NCI-H69 (cell line): ENCODE data around the gene ARHGAP35.
A peak's percentile ranks its signal among the peaks of the same experiment; 100 is the strongest.
"Not testable (repeated sequence)": the region's sequence is repeated elsewhere in the genome, so short reads cannot be mapped to it uniquely, and the experiment has no call there.

Source experiments
- DNase-seq: peaks from one replicate; lab custom pipeline; 2025; lab: John Stamatoyannopoulos, UW

ARHGAP35 gene

DNA sequence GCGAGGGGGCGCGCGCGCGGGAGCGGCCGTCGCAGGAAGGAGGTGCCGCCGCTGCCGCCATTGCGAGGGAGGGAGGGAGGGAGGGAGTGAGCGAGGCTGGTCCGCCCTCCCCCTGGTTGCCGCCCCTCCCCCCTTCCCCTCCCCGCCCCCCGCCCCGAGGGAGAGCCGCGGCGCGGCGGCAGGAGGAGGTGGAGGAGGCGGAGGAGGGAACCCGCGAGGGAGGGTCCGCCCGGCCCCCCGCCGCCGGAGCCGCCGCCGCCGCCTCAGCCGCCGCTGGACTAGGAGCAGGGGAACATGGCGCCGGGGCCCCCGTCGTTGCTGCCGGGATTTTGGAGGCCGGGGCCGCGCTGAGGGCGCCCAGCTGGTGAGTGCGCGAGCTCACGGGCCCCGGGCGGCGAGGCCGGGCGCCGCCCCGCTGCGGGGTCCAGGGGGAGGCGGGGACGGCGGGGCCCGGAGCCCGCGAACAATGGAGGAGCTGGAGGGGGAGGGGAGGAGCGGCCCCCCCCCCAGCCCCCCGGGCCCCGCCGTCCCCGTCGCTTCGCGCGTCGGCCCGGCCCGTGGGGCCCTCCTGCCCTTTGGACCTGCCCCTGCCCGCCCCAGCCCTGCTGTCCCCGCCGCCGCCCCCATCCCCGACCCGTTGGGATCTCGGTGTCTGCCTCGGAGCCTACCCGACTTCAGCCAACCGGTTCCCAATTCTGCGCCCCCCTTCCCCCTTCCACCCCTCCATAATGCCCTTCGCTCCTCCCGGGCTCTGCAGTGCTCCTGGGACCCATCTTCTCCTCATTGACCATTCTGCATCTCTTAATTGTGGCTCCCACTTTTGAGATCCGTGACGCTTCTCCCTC is at the start of gene ARHGAP35:
TSS of gene ARHGAP35 (plus strand) at position 152 of the 845 bp plus-strand sequence. CDS start 57,679 bp downstream, outside the sequence.
- DNase-seq: peak; percentile 97

- no peak for DNase-seq
These were observed 47.6 kb upstream of the ARHGAP35 start for GRCh38 chr19:46812977-46813838.

- DNase-seq: peak; percentile 54
These were observed 46.9 kb upstream of the ARHGAP35 start for GRCh38 chr19:46813839-46814358.

DNA sequence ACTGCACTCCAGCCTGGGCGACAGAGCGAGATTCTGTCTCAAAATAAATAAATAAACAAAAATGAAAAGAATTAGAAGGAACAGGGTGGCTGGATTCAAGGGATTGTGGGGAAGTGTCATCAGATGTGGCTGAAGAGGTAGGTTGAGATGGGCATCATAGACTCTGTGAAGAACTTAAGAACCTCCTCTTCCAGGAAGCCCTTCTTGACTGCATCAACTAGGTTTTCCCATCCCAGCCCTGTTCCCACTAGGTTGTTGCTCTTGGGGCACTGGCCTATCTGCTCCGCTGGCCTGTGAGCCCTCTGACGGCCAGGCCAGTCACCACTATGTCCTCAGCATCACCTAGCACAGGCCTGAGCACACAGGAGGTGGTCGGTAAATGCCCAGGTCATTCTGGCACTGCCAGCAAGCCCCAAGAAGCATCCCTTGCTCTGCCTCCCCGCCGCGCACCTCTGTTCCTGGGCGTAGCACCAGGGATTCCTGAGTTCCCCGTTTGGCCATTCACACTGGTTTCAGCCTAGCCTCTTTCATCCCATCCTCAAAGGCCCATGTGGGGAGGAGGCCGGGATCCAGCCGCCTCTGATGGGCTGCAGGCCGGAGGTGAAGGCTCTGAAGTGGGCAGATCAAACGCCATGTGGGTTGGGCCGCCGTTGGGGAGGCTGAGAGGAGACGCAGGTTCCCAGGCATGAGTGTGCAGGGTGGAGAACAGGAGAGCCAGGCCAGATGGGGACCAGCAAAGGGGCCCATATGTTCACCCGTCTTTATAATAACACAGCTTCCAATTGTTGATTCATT is 44.8 kb upstream of the ARHGAP35 start:
- DNase-seq: peak; percentile 22

DNA sequence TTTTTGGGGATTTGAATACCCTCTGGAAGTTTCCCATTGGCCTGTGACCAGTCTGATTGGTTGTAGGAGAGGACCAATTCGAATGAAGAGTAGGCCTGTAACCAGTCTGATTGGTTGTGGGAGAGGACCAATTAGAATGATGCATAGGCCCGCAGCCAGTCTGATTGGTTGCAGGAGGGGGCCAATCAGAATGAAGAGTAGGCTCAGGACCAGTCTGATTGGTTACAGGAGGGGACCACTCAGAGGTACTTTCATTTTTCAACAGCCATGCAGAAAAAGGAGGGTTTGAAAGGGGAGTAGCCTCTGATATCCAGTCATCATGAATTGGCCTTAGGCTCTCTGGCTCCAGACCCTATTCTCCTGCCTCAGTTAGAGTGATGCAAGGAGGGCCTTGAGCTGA is 42.0 kb upstream of the ARHGAP35 start:
- DNase-seq: peak; percentile 56

- peak; percentile 68 for DNase-seq
These were observed 39.0 kb upstream of the ARHGAP35 start for GRCh38 chr19:46821512-46822409.

GRCh38 chr19:46822410-46822787 is 38.4 kb upstream of the ARHGAP35 start:
- not testable (repeated sequence) for DNase-seq

DNA sequence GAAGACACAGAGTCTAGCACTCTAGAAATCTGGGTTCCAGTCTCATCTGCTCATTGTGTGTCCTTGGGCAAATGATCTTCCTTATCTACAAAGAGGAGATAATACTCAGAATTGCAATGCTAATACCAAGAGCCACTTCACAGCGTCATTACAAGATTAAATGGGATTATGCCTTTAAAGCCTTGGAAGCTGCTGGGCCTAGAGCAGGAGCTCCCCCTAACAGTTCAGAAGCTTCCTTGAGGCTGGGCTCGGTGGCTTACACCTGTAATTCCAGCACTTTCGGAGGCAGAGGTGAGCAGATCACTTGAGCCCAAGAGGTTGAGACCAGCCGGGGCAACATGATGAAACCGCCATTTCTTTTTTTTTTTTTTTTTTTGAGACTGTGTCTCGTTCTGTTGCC is 37.7 kb upstream of the ARHGAP35 start:
- DNase-seq: no peak

DNA sequence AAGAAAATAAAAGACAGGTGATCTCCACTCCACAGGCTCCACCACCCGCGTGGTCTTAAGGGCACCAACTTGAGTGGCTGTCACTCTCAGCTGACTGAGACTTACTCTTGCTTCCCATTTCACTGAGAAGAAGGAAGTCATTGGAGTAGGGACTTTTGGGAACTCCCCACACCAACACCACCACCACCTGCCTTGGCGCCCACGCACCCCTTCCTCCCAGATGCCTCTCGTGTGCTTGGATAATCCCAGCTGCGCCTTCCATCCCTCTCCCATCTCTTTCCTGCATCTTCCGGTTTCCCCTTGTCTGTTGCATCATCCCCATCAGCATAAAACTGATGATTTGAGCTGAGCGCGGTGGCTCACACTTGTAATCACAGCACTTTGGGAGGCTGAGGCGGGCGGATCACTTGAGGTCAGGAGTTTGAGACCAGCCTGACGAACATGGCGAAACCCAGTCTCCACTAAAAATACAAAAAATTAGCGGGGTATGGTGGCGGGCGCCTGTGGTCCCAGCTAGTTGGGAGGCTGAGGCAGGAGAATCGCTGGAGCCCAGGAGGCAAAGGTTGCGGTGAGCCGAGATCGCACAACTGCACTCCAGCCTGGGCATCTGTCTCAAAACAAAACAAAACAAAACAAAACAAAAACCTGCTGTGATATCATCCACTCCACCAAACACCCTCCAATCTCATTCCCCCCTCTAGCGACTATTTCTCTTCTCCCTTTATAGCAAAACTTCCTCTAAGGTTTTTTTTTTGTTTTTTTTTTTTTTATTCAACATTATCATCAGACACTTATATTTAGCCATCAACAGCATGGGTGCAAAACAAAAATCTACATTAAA is 35.7 kb upstream of the ARHGAP35 start:
- DNase-seq: no peak

DNA sequence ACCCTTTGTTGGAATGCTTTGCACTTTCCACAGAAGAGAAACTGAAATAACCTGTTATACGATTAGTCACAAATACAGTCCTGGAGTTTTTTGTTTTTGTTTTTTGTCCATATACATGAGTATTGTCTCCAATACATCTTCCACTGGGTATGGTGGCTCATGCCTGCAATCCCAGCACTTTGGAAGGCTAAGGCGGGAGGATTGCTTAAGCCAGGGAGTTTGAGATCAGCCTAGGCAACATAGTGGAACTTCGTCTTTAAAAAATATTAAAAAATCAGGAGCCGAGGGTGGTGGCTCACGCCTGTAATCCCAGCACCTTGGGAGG is 35.1 kb upstream of the ARHGAP35 start:
- no peak for DNase-seq

DNA sequence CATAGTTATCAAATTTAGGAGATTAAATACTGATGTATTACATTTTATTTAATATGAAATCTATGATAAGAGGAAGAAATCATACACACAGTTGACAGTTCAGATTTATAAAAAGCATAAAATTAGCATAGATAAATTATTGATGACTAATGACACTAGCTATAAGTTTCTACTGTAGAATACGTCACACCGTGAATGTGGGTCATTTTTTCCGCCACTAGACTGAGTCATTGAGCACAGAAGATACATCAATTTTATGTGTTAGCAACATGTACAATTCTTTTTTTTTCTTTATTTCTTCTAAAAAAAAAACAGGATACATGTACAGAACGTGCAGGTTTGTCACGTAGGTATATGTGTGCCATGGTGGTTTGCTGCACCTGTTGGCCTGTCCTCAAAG is 32.3 kb upstream of the ARHGAP35 start:
- no peak for DNase-seq

DNA sequence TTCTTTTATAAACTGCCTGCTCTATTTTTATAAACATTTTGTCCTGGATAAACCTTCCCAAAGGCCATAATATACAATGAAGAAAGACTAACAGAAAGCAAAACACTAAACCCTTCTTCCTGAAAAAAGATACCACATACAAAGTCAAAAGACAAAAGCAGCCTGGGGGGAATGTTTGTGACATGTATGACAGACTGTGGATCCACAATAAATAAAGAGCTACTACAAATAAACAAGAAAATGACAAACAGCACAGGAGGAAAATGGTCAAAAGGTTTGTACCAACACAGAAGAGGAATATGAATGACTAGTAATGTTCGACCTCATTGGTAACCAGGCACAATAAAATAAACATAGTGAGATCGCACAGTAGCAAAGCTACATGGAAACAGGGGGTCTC is 29.9 kb upstream of the ARHGAP35 start:
- DNase-seq: no peak

DNA sequence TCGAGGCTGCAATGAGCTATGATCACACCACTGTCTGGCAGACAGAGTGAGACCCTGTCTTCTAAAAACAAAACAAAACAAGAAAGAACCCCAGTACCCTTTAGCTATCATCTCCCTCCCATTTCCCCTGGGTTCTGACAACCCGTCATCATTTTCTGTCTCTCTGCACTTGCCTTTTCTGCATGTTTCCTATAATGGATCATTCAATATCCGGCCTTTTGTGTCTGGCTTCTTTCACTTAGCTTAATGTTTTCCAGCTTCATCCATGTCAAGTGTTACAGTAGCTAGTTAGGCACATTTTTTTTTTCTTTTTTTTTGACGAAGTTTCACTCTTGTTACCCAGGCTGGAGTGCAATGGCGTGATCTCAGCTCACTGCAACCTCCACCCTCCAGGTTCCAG is 26.7 kb upstream of the ARHGAP35 start:
- DNase-seq: no peak

DNA sequence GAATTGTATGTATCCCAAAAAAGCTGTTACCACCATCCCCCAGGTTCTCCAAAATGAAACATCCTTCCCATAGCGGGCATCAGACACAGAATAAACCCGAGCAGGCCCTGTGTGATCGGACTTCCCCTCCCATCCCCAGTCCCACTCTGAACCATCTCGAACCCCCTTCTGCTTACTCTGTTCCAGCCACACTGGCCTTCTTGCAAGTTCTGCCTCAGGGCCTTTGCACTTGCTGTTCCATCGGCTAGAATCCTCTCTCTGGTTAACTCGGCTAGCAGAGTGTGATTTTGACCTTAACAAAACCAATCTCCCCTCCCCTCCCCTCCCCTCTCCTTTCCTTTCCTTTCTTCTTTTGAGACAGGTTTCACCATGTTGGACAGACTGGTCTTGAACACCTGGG is 25.8 kb upstream of the ARHGAP35 start:
- no peak for DNase-seq

GRCh38 chr19:46838160-46838559 is 22.6 kb upstream of the ARHGAP35 start:
- DNase-seq: no peak

- DNase-seq: no peak
These were observed 20.9 kb upstream of the ARHGAP35 start for GRCh38 chr19:46839752-46840497.

GRCh38 chr19:46840498-46840942 is 20.3 kb upstream of the ARHGAP35 start:
- peak; percentile 80 for DNase-seq

- no peak for DNase-seq
These were observed 19.2 kb upstream of the ARHGAP35 start for GRCh38 chr19:46841458-46842083.

DNA sequence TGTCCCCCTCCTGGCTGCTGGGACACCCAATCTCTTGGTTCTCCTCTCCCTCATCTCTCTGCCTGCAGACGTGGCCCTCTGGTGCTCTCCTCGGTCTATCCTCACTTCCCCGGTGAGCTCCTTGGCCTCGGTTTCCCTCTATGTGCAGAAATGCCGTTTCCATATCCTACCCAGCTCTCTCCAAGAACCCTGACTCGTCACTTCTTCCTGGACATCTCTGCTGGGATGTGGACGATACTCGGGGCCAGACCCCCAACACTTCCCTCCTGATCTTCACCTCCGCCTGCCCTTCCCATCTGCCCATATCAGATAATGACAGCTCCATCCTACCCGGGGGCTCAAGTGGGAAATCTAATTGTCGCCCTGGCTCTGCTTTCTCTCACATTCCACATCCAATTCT is 18.0 kb upstream of the ARHGAP35 start:
- no peak for DNase-seq
